ENCODE data around the gene TCF3.
"Not testable (repeated sequence)": the region's sequence is repeated elsewhere in the genome, so short reads cannot be mapped to it uniquely, and the experiment has no call there.

Gene TCF3

GRCh38 chr19:1652471-1653299 is at the start of gene TCF3:
TSS of gene TCF3 (minus strand) at chr19:1652615. CDS start at chr19:1650248, 2,367 bp downstream.
- DNase-seq (ENCODE audit: low read depth in 2 of 2) = peak; percentile 96 to 97

GRCh38 chr19:1700733-1701663 is 48.6 kb upstream of the TCF3 start:
- no peak for DNase-seq (ENCODE audit: low read depth in 2 of 2)

- no peak for DNase-seq (ENCODE audit: low read depth in 2 of 2)
Observed at GRCh38 chr19:1699998-1700732, 47.8 kb upstream of the TCF3 start.

- no peak for DNase-seq (ENCODE audit: low read depth in 2 of 2)
Observed at GRCh38 chr19:1699386-1699785, 47.0 kb upstream of the TCF3 start.

GRCh38 chr19:1698636-1699035 is 46.2 kb upstream of the TCF3 start:
- no peak for DNase-seq (ENCODE audit: low read depth in 2 of 2)

- DNase-seq (ENCODE audit: low read depth in 2 of 2) = not testable (repeated sequence)
Observed at GRCh38 chr19:1695481-1695880, 43.1 kb upstream of the TCF3 start.

- no peak for DNase-seq (ENCODE audit: low read depth in 2 of 2)
Observed at GRCh38 chr19:1691589-1692290, 39.3 kb upstream of the TCF3 start.

GRCh38 chr19:1690699-1691307 is 38.4 kb upstream of the TCF3 start:
- no peak for DNase-seq (ENCODE audit: low read depth in 2 of 2)

GRCh38 chr19:1685785-1686184 is 33.4 kb upstream of the TCF3 start:
- DNase-seq (ENCODE audit: low read depth in 2 of 2) = not testable (repeated sequence)

GRCh38 chr19:1685046-1685445 is 32.6 kb upstream of the TCF3 start:
- DNase-seq (ENCODE audit: low read depth in 2 of 2) = no peak

GRCh38 chr19:1684573-1684912 is 32.1 kb upstream of the TCF3 start:
- DNase-seq (ENCODE audit: low read depth in 2 of 2) = no peak

GRCh38 chr19:1683869-1684572 is 31.6 kb upstream of the TCF3 start:
- DNase-seq (ENCODE audit: low read depth in 2 of 2) = no peak

GRCh38 chr19:1680976-1681375 is 28.6 kb upstream of the TCF3 start:
- no peak for DNase-seq (ENCODE audit: low read depth in 2 of 2)

GRCh38 chr19:1678073-1678472 is 25.7 kb upstream of the TCF3 start:
- DNase-seq (ENCODE audit: low read depth in 2 of 2) = no peak

GRCh38 chr19:1676351-1677266 is 24.2 kb upstream of the TCF3 start:
- no peak for DNase-seq (ENCODE audit: low read depth in 2 of 2)

GRCh38 chr19:1675633-1676350 is 23.4 kb upstream of the TCF3 start:
- no peak for DNase-seq (ENCODE audit: low read depth in 2 of 2)

- DNase-seq (ENCODE audit: low read depth in 2 of 2) = no peak
Observed at GRCh38 chr19:1674293-1674679, 21.9 kb upstream of the TCF3 start.

- DNase-seq (ENCODE audit: low read depth in 2 of 2) = no peak
Observed at GRCh38 chr19:1673645-1674292, 21.4 kb upstream of the TCF3 start.

Measured in activated CD8-positive, alpha-beta memory T cell treated with anti-CD3 and anti-CD28 coated beads for 4 hours (primary cell).